Left renal cortex interstitium (tissue), 4 donors: ENCODE results near the gene ADGRB2. TPM values are rescaled to one million over a fixed set of nuclear protein-coding genes. Genes with fewer than 3 reads are reported as not detected.

Source experiments
- DNase-seq, 4 donors: peaks; one replicate each; pipeline ENCODE4 v3.0.0-alpha.2; 2013; ENCODE audit warnings: low read depth in 4 of 4, low spot score in 2 of 4, missing footprints in 1 of 4
- polyA plus RNA-seq, 4 donors: library from polyadenylated mRNA; unstranded; fragments of 120-200 nt; gene quantifications; one replicate each; pipeline ENCODE4 v1.2.1, GENCODE V29; 2013; ENCODE audit not compliant: insufficient read length in 4 of 4

Gene ADGRB2
- polyA plus RNA-seq, 4 donors = 9.7 to 18.7 (median 17.9) TPM

DNA sequence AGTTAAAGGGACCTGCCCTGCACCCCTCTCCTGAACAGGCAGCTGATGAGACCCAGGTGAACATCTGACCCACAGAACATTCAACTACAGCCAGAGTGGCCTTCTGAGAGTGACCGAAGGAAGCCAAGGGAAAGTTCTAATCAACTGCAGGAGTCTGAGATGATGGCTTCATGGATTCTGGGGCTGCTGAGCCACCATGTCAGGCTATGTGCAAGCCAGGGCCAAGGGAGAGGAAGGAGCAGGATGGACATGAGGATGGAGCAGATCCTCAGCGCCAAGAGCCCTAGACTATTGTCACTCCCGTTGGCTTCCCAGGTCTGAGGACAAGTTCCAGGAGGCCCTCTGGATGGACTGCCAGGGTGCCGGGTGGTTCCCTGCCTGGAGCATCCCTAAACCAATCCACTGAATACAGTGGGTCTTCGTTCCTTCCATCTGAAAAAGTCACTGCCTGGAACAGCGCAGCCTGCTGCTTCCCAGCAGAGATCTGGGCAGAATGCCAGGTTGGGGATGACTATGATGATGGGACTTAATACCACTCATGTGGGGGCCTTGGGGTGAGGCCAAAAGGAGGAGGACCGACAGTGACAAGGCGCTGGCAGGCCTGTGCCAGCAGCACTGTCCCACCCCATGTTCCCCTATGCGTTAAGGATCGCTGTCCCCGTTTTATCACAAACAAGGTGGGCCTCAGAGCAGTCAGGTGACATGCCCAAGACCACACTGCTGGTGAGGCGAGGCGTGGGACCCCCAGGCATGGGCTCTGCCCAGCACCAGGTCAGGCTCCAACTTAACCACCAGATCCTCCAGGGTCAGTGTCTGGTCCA is 31.9 kb upstream of the ADGRB2 start:
- DNase-seq = no peak

DNA sequence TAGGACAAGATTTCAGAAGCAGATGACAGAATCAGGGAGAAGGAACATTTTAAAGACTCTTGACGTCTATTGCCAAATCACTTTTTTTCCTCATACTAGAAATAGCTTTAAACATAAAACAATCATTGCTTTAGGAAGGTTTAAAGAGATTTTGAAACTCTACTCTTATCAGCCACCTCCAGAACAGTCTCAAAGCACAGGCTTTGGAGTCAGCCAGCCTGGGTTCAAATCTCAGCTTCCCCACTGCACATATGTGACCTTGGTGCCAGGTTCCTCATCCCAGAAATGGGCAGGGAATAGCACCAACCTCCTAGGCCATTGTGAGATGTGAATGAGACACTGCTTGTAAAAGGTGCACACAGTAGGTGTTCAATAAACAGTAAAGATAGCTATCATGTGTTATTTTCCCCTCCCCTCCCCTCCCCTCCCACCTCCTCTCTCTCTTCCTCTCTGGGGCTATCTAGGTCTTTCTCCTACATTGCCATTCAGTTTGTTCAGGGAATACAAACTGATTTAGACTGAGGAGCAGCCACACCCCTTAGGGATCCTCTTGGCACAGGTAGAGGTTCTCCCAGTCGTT is 31.0 kb upstream of the ADGRB2 start:
- DNase-seq = no peak

DNA sequence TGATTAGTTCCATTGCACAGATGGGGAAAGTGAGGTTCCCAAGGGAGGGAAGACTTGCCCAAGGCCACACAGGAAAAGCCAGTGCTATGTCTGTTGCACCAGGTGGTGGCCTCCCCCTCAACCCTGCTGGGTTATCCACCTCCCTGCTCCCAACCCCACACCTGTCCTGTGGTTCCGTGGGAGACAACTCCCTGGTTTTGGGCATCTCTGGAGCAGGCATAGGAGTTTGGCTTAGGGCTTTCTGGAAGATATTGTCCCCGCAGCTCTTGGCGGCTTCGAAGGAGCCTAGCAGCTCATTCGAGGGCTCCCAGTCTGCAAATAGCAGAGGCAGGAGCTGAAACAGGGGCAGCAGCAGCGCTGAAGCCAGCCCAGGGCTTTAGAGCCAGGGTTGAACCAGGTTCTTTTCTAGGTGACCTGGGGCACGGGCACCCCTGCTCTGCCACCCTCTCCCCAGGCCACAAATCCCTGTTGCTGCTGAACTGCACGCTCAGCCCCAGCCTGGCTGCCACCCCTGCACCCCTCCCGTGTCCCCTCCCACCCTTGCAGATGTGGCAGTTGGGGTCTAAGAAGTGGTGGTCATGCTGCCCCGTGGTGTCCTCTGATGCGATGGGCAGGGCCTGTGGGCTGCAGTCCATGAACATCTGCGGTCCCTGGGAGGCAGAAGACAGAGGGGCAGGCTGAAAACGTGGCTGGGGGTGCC is 29.6 kb upstream of the ADGRB2 start:
- DNase-seq = no peak

DNA sequence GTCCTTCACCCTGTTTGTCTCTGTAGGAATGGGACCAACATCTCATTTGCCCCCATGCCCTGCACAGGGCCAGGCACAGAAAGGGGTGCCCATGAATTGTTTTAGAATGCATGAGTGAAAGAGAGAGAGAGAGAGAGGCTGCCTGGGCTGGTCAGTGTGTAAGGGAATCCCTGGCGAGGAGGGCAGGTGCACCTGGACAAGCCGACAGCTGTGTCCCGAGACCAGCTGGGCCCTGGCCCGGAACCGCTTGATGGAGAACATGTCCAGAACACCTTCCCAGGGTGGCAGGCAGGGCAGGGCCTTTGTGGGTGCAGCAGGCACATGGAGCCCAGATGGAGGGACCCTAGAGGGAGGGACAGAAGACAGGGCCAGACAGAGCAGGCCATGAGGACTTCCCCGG is 28.9 kb upstream of the ADGRB2 start:
- no peak for DNase-seq

DNA sequence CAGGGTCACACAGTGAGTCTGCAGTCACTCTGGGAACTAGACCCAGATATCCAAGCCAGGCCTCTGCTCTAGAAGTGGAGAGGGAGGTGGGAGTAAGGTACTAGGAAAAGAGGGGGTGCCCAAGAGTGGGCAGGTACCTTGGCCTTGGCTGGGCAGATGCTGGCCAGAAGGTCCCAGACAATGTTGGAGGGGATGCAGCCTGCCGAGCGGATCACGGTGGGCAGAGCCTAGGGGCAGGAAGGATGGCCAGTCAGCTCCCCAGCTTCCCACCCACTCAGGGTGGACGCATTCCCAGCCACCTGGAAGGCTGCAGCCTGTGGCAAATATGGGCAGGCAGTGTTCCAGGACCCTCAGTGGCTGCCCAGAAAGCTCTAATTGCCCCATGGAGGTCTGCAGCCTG is 28.4 kb upstream of the ADGRB2 start:
- DNase-seq = no peak

DNA sequence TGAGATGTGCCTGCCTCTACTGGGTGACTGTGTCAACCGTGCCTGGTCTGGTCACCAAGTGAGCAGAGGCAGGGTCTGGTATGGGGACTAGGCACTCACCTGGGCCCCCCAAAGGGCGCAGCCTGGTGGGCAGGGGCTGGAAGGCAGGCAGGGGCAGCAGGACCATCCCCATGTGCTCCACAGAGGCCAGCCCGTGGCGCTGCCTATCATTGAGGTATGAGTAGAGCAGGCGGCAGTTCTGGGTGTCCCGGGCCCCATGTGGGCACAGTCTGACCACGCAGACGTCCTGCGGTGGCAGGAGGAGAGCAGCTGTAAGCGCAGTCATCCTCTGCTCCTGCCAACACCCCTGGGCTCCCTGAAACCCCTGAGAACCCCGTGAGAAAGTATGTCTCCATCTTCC is 28.0 kb upstream of the ADGRB2 start:
- no peak for DNase-seq

DNA sequence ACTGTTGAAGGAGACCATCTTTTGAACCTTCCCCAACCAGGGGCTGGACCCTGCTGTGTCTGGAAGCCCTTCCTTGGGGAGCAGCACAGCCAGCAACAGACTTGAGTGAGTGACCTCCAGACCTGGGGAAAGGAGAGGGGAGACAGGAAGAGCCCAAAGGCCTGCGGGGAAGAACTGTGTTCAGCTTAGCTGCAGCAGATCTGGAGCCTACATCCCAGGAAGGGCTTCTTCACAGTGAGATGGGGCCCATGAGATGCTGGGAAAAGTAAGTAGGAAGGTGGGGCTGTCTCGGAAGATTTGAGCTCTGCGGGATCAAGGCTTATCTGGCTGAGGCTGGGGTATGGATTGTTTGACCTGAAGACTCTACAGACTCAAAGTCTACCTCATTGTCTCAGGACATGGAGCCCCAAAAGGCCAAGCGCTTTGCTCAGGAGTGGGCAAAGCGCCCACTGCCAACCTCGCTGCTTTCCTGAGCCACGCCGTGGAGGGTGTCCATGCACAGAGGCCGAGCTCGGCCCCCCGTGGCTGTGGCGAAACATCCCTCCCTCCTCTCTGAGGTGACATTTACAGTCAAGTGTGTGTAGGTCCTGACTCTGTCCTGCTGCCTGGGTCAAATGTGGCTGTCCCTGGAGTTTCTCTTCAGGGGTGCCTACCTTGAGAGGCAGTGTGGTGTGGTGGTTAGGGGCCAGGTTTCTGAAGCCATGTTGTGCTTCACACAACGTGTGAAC is 27.2 kb upstream of the ADGRB2 start:
- no peak for DNase-seq

DNA sequence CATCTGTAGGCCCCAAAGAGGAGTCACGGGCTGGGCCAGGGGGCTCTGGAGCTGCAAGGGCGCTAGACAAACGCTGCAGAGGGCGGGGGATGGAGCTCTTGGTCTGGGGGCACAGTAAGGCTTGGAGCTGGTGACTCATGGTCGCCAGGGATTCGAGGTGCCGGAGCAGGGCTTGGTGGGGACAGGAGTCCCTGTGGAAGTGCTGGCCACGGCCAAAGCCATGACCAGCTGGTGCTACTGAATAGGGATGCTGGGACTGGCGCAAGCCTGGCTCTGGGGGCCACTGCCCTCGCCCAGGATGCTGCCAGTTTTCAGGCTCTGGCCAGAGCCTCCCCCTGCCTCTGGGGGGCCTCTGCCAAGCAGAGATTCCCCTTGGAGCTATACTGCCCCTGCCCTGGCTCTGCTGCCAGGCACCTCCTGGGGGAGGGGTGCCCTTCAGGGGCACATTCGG is 26.5 kb upstream of the ADGRB2 start:
- DNase-seq = no peak

DNA sequence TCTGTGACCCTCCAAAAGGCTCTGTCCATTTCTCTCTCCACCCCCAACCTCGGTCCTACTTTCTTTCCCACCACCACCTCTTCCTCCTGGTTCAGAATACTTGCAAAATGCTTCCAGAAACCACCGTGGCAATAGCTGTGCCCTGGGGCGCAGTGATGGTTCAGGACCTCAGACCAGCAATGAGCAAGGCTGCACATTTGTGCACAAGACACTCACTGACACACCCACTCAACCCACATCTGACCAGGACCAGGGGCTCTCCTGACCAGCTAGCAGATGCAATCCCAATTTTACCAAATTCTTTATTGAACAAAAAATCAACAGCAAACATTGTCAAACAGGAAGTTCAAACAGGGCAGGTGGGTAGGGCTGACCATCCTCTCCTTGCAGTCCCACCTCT is 26.0 kb upstream of the ADGRB2 start:
- no peak for DNase-seq

DNA sequence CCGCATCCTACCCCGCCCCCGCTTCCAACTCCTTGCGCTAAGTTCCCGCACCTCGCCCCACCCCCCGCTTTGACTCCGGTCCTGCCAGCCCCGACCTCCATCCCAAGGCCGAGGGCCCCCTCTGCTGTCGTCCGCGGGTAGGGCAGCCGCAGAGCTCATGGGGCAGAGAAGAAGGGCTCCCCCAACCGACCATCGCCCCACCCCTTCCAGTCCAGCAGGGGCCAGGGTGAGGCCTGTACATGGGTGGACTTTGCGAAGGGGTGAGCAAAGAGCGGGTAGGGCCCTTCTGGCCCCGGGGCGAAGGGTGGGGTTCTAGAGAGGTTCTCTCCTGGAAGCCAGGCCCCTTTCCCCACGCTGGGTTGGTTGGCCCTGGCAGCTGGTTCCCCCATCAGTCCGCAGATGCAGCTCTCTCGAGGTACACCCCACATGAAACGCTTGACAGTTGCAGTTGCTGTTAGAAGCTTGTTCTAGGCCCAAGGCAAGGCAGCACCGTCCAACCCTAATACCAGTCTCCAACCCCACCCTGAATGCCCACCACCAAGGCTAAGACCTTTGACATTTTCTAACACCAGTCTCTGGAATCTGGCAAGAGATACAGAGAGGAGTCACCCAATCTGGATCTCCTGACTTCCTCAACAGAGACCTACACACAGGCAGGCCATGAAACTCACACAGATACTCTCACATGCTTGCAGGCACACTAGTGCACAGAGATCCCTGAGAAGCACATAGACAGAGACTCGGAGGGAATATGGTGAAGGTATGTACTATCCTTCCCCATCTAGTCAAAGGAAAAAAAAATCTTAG is 25.3 kb upstream of the ADGRB2 start:
- peak in 3 of 4 donors; percentile 58 to 84 (median 74) for DNase-seq

DNA sequence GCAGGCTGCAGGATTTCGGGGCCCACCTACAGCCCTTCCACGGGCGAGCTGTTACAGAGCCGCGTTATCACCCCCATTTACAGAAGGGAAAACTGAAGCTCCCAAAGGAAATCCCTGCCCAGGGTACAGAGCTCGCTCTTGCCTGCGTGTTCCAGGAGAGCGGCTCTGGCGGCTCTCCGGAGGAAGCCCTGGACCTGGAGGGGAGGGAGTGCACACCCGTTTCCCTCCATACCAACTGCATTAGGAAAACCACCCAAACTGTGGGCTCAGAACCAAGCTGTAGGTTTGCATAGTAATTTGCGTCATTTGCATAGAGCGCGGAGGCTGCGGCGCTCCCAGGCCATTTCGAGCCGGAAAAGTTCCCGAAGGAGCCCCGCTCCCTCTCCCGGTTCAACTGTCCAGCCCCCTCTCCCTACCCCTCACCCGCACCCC is 24.7 kb upstream of the ADGRB2 start:
- DNase-seq = peak in 1 of 4 donors; percentile 60

DNA sequence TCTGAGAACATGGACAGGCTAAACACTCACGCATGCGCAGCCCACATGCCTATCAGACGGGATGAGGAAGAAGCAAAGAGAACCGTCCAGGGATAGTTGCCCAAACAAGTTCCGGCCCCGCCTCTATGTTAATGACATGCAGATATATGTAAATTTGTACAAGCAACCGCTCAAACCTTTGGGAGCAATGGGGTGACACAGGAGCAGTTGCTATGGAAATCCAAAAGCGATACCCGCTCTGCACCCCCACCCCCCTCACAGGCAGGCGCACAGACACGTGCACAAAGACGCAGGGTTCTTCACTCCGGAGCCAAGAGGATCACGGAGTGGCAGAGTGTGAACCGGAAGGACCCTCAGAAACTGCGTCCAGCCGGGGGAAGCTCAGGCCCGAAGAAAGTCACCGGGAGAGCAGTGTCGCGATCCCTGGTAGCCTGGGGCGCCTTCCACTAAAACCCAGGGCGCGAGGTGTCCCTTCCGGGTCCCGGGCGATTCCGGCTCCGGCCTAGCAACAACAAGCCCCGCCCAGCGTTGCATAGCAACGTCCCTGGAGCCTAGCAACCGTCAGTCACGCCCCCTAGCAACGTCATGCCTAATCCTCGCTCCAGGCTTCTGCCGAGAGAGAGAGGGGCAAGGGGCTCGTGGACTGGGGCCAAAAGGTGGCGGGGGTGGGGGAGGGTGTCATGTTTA is 24.1 kb upstream of the ADGRB2 start:
- peak; percentile 71 to 81 (median 78) for DNase-seq

DNA sequence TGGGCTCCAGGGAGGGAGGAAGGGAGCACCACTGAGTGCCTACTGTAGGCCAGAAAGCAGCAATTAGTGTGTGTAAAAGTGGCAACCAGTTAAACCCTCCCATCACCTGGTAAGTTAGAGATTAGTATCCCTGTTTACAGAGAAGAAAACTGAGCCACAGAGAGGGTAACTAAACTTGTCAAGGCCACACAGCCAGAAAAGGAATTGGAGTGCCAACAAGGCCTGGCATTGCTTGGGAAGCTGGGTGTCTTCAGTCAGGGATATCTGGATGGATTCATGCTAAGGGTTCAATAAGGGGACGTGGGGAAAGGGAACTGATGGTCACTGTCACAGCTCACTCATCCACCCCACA is 23.6 kb upstream of the ADGRB2 start:
- no peak for DNase-seq

DNA sequence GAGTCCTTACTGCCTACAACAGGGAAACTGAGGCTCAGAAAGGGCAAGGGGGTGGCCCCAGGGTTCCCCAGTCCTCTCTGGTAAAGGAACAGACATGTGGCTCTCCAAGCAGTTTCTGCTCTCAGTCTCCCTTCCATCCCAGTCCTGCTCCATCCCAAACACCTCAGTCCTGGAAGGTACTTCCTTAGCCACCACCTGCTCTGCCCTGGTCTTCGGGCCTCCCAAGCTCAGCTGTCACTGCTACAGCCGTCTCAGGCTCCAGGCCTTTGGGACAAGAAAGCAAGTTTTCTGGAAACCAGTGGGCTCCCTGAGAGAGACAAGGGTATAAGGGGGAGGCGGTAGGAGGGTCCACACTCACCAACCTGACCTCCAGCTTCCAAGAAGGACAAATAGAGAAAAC is 23.1 kb upstream of the ADGRB2 start:
- no peak for DNase-seq

DNA sequence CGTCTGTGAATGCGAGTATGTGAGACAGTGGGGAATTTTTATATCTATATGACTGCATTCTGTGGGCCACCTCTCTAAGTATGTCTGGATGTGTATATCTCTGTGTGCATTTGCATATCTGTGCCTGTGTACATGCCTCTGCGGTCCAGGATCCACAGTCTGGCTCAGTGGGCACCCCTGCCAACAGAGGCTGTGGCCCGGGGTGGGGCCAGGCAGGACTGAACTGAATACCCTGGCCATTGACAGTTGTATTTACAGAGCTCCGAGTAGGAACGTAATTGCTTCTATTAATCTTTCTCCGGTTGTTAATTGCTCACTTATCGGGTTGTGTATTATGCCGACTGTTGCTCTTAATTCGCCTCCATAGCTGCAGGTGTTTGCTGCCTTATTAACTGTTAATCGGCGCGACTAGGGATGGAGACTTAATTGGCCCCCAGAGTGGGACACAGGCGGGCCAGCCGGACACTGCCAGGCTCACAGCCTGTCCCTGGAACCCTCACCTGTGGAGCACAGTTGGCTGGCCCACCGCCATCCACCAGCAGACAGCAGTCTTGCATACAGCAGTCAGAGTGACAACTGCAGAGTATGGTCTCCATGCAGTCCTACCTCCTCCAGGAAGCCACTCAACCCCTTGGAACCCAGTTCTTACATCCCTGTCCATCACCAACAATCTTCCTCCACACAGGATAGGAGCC is 22.4 kb upstream of the ADGRB2 start:
- DNase-seq = no peak

DNA sequence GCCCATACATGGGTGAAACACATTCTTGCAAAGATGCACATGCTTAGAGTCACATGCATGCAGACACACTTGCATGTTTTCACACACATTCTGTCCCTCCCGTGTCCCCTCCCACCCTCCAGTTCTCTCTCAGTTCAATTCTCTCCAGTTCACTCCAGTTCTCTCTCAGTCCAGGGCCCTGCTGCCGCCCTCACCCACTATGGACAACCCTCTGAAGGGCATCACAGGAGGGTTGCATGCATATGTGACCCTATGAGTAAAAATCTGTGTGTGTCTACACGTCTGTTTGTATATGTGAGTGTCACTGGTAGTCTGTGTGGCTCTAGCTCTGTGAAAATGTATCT is 21.8 kb upstream of the ADGRB2 start:
- no peak for DNase-seq

DNA sequence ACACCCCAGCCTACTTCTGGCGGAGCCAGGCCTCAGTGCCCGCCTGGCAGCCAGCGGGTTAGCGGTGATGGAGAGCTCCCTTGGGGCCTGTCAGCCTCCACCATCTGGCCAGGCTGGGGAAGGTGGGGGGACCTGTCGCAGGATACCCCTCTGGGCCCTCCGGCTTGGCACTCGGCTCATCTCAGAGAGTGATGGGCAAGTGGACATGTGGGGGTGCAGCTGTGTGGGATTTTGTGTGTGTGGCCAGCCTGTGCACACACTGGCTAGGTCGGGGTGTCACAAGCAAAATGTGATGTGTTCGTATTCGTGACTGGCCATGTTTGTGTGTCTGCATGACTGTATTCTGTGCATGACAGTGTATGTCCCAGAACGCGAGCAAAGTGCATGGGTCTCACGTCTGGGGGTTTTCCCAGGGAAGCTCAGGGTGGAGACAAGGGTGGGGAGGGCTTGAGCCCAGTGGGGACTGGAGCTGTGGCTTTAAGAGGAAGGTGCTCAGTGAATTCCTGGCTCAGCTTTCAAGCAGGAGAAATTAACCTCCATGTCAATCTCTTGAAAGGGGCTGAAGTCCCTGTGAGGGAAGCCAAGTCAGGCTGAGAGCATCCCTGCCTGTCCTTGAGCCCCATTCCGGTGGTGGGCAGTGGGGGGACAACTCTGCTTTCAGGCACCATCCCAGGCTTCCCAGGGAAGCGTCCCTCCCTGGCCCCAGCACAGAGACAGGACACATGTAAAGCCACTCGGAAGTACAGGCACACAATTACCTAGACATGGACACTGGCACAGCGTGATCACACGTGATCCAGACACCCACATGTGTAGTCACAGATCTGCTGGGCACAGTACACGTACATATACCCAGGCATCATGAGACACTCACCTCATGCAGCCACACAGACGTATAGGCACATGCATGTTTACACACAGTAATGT is 21.1 kb upstream of the ADGRB2 start:
- DNase-seq = no peak

DNA sequence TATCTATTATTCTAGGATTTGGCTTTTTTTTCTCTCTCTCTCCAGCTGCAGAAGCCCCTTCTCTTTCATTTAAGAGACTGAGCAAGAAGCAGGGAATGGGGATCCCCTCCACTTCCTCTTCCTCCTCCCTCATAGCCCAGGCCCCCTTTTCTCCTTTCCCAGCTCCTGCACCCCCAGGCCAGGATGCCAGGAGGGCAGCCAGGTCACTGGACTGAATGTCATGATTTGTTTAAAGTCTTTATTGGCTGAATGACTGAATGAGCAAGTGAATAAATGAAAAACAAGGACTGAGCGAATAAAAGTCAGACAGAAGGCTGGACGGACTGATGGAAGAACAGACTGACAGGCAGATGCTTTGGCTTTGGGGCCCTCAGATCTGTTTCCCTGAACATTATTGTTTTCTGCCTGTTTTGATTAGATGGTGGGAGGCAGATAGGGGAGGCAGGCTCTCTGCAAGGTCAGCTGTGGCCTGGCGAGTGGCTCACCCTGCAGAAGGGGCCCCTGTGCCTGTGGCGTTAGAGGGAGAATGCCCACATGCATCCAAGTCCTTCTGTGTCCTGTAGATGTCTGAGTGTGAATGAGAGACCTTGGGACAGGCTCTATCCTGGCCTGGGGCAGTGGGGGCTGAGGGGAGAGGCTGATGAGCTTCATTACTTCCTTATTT is 20.3 kb upstream of the ADGRB2 start:
- DNase-seq = no peak
